NCI-H526 (cell line): Measurements from ENCODE around the gene SEMA7A.

Experiments
- DNase-seq, 2 experiments: peaks; one replicate each; lab custom pipeline; 2025; lab: John Stamatoyannopoulos, UW

The SEMA7A gene

GRCh38 chr15:74430510-74430951, 3.2 kb downstream of the SEMA7A start:
- no peak for DNase-seq

- DNase-seq = no peak
These were observed 3.9 kb downstream of the SEMA7A start for GRCh38 chr15:74429781-74430400.

- DNase-seq = no peak
These were observed 4.6 kb downstream of the SEMA7A start for GRCh38 chr15:74428970-74429780.

GRCh38 chr15:74428442-74428787, 5.3 kb downstream of the SEMA7A start:
- DNase-seq = no peak

- DNase-seq = no peak
These were observed 5.9 kb downstream of the SEMA7A start for GRCh38 chr15:74427607-74428441.

- no peak for DNase-seq
These were observed 7.1 kb downstream of the SEMA7A start for GRCh38 chr15:74426404-74427281.

GRCh38 chr15:74425630-74426029, 8.1 kb downstream of the SEMA7A start:
- DNase-seq = peak; percentile 54 to 78

GRCh38 chr15:74424901-74425528, 8.7 kb downstream of the SEMA7A start:
- DNase-seq = no peak

- DNase-seq = no peak
These were observed 10.1 kb downstream of the SEMA7A start for GRCh38 chr15:74423431-74424257.

GRCh38 chr15:74422652-74423430, 10.9 kb downstream of the SEMA7A start:
- no peak for DNase-seq

- DNase-seq = no peak
These were observed 11.5 kb downstream of the SEMA7A start for GRCh38 chr15:74422265-74422651.

GRCh38 chr15:74421302-74422245, 12.2 kb downstream of the SEMA7A start:
- DNase-seq = peak; percentile 16 to 71

GRCh38 chr15:74420193-74420905, 13.4 kb downstream of the SEMA7A start:
- DNase-seq = no peak

GRCh38 chr15:74419432-74419831, 14.3 kb downstream of the SEMA7A start:
- DNase-seq = no peak

- no peak for DNase-seq
These were observed 15.0 kb downstream of the SEMA7A start for GRCh38 chr15:74418575-74419338.

- no peak for DNase-seq
These were observed 16.1 kb downstream of the SEMA7A start for GRCh38 chr15:74417670-74418069.

GRCh38 chr15:74417225-74417624, 16.5 kb downstream of the SEMA7A start:
- DNase-seq = no peak
